Calu3 (cell line): ENCODE measurements around the gene EMP3. TPM values are rescaled to one million over a fixed set of nuclear protein-coding genes. Genes with fewer than 3 reads are reported as not detected.

Source experiments
- BruUV-seq: library from RNA; stranded (reverse); fragments of 400-500 nt; replicated peaks from 2 replicates; lab custom pipeline; 2021; lab: Mats Ljungman, UMichigan
- CTCF ChIA-PET: fragments of 300-600 bp; sonication (Branson Sonifier 250); formaldehyde crosslinking; loops from one replicate; lab custom pipeline; 2022; ENCODE audit warnings: antibody characterized with exemption; lab: Charles Lee
- DNase-seq: peaks from one replicate; pipeline ENCODE4 v3.0.0; 2022
- H3K27ac Mint-ChIP-seq: one replicate; pipeline ENCODE4 v1.8.0; 2022; ENCODE audit warnings: mixed read lengths; ENCODE audit not compliant: unreplicated experiment
- H3K27me3 Mint-ChIP-seq: one replicate; pipeline ENCODE4 v1.8.0; 2022; ENCODE audit warnings: mixed read lengths; ENCODE audit not compliant: unreplicated experiment
- H3K36me3 Mint-ChIP-seq: one replicate; pipeline ENCODE4 v1.8.0; 2022; ENCODE audit warnings: mild to moderate bottlenecking, moderate library complexity, mixed read lengths; ENCODE audit not compliant: insufficient read depth, unreplicated experiment
- H3K4me1 Mint-ChIP-seq: one replicate; pipeline ENCODE4 v1.8.0; 2022; ENCODE audit warnings: mild to moderate bottlenecking, low read depth, mixed read lengths; ENCODE audit not compliant: unreplicated experiment
- H3K4me3 Mint-ChIP-seq: one replicate; pipeline ENCODE4 v1.8.0; 2022; ENCODE audit warnings: mild to moderate bottlenecking, low read depth, moderate library complexity, mixed read lengths; ENCODE audit not compliant: unreplicated experiment
- H3K9me3 Mint-ChIP-seq: one replicate; pipeline ENCODE4 v1.8.0; 2022; ENCODE audit warnings: low read depth, mixed read lengths; ENCODE audit not compliant: unreplicated experiment
- CTCF ChIP-seq: fragments of 200-600 bp; IDR thresholded peaks from one replicate; pipeline ENCODE4 v1.8.0; 2022; ENCODE audit warnings: antibody characterized with exemption; ENCODE audit not compliant: unreplicated experiment
- intact Hi-C: fragments of 100-400 bp; cut with micrococcal nuclease; formaldehyde crosslinking; loops from one replicate; pipeline ENCODE4 v1.10.0; 2022; ENCODE audit not compliant: unreplicated experiment
- total RNA-seq: library from RNA; stranded (reverse); gene quantifications from 2 replicates; pipeline ENCODE4 v1.2.3, GENCODE V29; 2022

EMP3 gene
- total RNA-seq, 1 experiment from 2014 or later, result 29.5 TPM

DNA sequence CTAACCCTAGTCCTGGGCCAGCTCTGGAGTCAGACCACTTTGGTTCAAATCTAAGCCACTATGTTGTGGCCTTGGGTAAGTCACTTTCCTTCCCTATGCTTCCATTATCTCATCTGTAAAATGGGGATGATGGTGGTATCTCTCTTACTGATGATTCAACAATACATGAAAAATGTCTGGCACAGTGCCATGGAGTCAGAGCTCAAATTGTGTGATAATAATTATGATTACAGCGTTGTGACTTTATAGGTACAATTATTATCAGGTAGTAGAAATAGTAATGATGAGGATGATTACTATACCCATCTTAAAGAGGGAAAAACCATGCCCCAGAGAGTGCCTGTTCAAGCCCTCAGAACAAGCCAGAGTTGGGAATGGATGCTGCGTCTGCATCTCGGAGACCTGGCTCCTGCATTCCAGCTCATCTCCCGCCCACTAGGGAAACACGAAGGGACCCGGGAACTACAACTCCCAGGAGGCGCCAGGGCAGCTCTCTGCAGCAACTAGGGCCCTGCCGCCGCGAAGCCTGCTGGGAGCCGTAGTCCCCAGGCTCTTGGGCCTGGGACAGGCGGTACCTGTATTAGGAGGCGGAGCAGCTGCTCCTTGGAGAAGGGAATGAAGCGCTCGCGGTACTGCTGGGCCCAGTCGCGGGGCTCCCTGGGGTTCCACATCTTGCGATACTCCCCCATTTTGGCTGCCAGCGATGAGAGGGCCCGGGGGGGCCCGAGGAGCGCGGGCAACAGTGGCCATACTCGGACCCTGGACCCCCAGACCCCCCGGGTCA lies 37.6 kb downstream of the EMP3 start:
- Mint-ChIP-seq H3K27me3 (no peaks in the 10 kb centered on the region), H3K4me1 (no peaks in the 10 kb centered on the region), H3K36me3 (peaks cover 33% of the 10 kb centered on the region), H3K4me3 (peak overlapping the region; percentile 84), H3K9me3 (no peaks in the 10 kb centered on the region), H3K27ac (peak overlapping the region; percentile 97)
- DNase-seq, result peak; percentile 98
- no peak for TF ChIP-seq CTCF
- CTCF ChIA-PET, result interaction anchor here (0.9 to 2.5 kb wide), 6 partner anchors 8 to 221 kb away, joined by 5 to 28 read pairs (median 12); partner anchors contain the start of gene KDELR1
- BruUV-seq, result no TSS peak
- intact Hi-C loops, result no loop called here

DNA sequence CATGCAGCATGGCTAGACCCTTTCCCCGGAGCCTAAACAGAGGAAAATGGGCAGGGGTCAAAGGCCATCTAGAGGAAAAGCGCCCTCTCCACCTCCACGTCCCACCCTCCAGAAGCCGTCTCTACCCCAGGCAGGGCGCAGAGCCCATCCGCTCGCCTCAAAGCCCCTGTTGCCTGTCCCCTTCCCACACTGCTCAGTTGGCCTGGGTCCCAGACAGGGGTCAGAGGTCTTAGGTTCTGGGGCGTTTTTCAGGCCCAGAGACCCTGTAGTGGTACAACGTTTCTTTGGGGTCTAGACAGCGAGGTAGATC lies 38.1 kb downstream of the EMP3 start:
- intact Hi-C loops, result no loop called here
- Mint-ChIP-seq H3K36me3 (peaks cover 33% of the 10 kb centered on the region), H3K4me3 (peak overlapping the region; percentile 84), H3K27ac (peak overlapping the region; percentile 97), H3K4me1 (no peaks in the 10 kb centered on the region), H3K27me3 (no peaks in the 10 kb centered on the region), H3K9me3 (no peaks in the 10 kb centered on the region)
- CTCF ChIA-PET, result interaction anchor here (0.6 to 2.5 kb wide), 9 partner anchors 9 to 463 kb away, joined by 3 to 28 read pairs (median 10); partner anchors contain the start of genes GRWD1 and KDELR1
- no peak for TF ChIP-seq CTCF
- TSS peak; percentile 39 for BruUV-seq
- no peak for DNase-seq

GRCh38 chr19:48363810-48364597 lies 38.7 kb downstream of the EMP3 start, which contains the start of the genes SYNGR4 and TMEM143:
Gene SYNGR4, plus strand, starts transcription at chr19:48364367. Its CDS starts 1,476 bp downstream, at chr19:48365843.
Gene TMEM143, minus strand, starts transcription at chr19:48363940. Its CDS starts 20 bp downstream, at chr19:48363920.
- intact Hi-C loops, result no loop called here

More at GRCh38 chr19:48363810-48364597, 38.7 kb downstream of the EMP3 start, which contains the start of the genes SYNGR4 and TMEM143:
- Mint-ChIP-seq H3K9me3 (no peaks in the 10 kb centered on the region), H3K4me1 (no peaks in the 10 kb centered on the region), H3K36me3 (peaks cover 33% of the 10 kb centered on the region), H3K4me3 (peak within 1 kb of the TSS; percentile 84), H3K27me3 (no peaks in the 10 kb centered on the region), H3K27ac (peak within 1 kb of the TSS; percentile 97)
- DNase-seq, result peak; percentile 99
- BruUV-seq, result no TSS peak
- CTCF ChIA-PET, result interaction anchor here (0.6 to 2.5 kb wide), 10 partner anchors 10 to 462 kb away, joined by 3 to 28 read pairs (median 8); partner anchors contain the start of genes FAM83E, GRWD1 and KDELR1
- no peak for TF ChIP-seq CTCF
